GM12873 (cell line): ENCODE data around the gene PRXL2C.

ENCODE experiments used
- TF ChIP-seq, protein P1 (sequence below): IDR thresholded peaks from 2 replicates; pipeline ENCODE4 v1.5.1; 2012; ENCODE audit warnings: low read depth, mild to moderate bottlenecking, moderate library complexity, low read length, control low read depth; ENCODE audit not compliant: insufficient read depth; ENCODE audit errors: missing control alignments

The PRXL2C gene

DNA sequence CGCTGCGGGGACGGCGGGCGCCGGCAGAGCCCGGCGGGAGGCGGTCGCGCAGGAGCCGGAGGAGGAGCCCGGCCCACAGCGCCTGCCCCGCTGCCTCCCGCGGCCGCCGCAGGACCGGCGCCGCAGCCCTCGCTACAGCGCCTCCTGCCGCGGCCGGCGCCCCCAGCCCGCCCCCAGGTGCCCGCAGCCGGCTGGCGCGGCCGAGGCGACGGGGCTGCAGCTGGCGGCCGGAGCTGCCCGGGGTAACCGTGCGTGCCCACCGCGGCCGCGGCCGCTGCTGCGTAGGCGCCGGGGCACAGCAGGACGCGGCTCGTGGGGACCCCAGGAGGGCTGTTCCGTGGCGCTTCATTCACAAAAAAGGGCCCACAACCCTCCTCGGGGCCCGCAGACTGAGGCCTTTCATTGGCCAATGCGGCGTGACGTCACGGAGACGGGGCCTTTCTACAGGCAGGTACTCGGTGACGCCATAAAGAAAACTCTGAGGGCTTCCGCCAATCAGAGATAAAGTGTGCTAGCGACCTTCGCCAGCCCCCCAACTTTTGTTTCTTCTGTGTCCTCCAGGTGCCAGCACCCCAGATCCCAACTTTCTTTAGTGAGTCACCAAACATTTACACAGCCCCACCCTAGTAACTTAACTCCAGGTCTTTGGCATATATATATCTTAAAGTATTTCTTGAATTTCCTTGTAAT lies 35.5 kb downstream of the PRXL2C start, which contains the start of gene CDC14B:
TSS of gene CDC14B (minus strand) at position 353 of the 690 bp plus-strand sequence. CDS start 465 bp downstream, outside the sequence.
- TF ChIP-seq, protein P1, sequence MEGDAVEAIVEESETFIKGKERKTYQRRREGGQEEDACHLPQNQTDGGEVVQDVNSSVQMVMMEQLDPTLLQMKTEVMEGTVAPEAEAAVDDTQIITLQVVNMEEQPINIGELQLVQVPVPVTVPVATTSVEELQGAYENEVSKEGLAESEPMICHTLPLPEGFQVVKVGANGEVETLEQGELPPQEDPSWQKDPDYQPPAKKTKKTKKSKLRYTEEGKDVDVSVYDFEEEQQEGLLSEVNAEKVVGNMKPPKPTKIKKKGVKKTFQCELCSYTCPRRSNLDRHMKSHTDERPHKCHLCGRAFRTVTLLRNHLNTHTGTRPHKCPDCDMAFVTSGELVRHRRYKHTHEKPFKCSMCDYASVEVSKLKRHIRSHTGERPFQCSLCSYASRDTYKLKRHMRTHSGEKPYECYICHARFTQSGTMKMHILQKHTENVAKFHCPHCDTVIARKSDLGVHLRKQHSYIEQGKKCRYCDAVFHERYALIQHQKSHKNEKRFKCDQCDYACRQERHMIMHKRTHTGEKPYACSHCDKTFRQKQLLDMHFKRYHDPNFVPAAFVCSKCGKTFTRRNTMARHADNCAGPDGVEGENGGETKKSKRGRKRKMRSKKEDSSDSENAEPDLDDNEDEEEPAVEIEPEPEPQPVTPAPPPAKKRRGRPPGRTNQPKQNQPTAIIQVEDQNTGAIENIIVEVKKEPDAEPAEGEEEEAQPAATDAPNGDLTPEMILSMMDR = no peak

DNA sequence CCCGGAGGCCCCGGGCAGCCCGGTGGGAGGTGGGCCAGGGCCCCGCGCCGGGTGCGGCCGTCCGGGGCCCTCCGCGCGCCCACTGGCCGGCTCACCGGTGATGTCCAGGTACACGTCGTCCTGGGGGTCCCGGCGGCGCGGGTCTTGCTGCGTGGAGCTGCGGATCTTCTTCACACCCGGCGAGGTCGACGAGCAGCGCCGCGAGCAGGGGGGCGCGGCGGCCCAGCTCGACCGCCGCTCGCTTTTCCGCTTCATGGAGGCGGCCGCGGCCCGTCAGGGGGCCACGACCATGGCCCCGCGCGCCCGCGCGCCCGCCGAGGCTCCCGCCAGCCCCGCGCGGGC lies 36.0 kb downstream of the PRXL2C start:
- TF ChIP-seq, protein P1 = no peak

DNA sequence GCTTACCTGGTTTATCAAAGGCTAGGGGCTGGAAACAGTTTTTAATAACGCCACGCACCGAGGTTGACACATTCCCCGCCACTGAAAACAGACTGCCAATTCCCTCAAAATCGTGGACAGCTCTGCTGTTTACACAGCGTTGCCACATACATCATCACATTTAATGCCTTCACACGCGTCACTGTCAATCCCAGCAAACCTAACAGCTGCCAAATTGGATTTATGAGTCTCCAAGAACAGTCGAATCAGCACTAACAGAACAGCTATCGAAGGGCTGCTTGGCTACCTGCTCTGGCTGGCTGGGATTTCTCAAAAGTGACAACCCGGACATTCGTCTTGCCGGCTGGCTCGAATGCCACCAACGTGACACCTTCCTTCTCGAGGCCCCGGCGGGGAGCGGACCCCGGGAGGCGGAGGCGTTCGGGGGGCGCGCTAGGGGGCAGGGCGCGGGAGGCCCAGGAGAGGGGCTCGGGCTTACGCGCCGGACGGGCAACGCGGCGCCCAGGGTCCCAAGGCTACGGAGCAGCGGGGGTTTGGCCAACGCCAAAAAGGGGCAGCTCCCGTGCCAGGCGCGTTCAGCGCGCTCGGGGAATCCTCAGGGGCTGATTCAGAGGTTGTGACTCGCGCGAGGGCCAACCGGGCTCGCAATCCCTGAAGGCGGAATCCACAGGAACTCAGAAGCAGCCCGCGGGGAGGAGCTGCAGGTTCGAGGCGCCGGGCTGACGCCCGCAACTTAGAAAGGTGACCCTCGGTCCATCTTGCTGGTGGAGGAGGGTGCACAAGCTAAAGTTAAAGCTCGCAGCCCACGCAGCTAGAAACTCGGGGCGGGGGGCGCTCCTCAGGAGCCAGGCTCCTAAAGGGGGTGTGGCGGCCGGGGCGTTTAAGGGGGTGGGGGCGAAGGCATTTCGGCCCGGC lies 36.7 kb downstream of the PRXL2C start:
- TF ChIP-seq, protein P1 = no peak

DNA sequence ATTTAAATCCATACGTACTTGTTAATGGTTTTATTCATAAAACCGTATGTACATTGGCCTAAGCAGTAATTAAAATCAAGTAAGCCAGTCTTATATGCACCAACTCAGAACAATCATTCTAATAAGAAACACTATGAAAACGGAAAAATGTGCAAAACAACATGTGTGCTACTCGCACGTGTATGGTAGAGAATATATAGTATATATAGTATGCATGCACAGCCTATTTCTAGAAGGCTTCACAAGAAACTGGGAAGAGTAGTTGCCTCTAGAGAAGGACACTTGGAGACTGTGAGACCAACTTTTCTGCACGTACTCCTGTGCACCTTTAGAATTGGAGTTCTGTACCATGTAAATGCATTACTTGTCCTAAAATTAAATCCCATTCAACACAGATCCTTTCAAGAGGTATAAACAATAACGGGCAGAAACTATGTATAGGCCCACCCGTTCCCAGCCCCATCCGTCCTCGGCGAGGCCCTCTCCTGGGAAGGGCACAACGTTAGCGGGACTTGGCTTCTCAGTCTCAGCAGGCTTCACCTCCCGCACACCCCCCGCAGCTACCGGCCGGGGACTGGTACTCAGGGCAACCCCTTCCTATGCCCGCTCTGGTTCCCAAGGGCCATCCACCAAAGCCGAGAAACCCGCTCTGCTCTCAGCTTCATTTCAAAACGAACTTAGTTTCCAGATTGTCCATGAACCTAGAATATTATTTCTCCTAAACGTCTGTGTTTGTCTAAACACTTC lies 37.5 kb downstream of the PRXL2C start:
- TF ChIP-seq, protein P1 = no peak

DNA sequence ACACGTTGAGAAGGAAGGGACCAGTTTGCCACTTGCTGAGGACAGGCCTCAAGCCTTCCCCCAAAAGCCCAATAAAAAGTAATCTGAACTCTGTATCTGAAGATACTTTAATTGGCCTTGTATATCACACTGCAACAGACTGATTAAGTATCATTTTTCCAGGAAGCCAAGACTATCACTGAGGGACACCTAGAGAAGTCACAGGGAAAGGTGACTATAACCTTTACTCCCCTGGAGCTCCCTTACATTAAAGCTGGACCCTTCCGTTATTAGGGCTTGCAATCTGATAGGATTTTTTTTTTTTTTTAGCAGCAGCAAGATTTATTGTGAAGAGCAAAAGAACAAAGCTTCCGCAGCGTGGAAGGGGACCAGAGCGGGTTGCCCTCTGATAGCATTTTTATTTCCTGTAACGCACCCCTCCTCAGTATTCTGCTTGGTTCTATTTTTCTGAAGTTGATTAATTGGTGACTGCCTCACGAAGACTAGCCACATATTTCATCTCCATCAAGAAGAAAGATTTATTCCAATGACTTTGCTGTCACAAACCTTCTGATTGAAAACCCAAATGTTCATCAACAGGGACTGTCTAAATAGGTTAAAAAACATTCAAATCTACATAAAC lies 38.2 kb downstream of the PRXL2C start:
- TF ChIP-seq, protein P1 = no peak

DNA sequence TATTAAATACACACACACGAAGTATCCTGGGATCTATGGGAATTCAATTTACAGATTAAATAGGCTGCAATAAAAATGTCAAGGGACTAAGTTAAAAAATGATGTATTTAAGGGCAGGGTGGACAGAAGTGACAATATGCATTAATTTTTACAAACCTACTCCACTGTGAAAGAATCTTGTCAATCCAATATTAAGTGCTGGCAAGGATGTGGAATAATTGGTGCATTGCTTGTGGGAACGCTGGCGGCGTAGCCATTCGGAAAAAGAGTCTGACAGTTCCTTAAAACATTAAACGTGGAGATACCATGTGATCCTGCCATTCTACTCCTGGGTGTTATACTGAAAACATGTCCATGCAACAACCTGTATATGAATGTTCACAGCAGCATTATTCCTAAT lies 39.7 kb downstream of the PRXL2C start:
- TF ChIP-seq, protein P1 = no peak
